Epithelial cell of proximal tubule (primary cell): ENCODE measurements around the gene DCUN1D5. TPM values are rescaled to one million over a fixed set of nuclear protein-coding genes. Genes with fewer than 3 reads are reported as not detected.
A peak's percentile ranks its signal among the peaks of the same experiment; 100 is the strongest.

ENCODE experiments used
- DNase-seq: peaks from one replicate; pipeline ENCODE4 v3.0.0-alpha.2; 2011; ENCODE audit warnings: low read depth
- H3K4me3 ChIP-seq: 2 replicates; pipeline ENCODE4 v1.5.1; 2011; ENCODE audit warnings: low read depth, mild to moderate bottlenecking, low read length
- total RNA-seq: library from RNA; depleted of rRNA; stranded (reverse); fragments of >200 nt; gene quantifications from 2 replicates; pipeline ENCODE4 v1.2.3, GENCODE V29; 2015
- TF ChIP-seq, protein P1 (sequence below): conservative IDR thresholded peaks from 2 replicates; pipeline ENCODE4 v1.5.1; 2012; ENCODE audit warnings: low read depth, mild to moderate bottlenecking, low read length

The DCUN1D5 gene
- 66.5 and 112 TPM in 2 replicates for total RNA-seq

DNA sequence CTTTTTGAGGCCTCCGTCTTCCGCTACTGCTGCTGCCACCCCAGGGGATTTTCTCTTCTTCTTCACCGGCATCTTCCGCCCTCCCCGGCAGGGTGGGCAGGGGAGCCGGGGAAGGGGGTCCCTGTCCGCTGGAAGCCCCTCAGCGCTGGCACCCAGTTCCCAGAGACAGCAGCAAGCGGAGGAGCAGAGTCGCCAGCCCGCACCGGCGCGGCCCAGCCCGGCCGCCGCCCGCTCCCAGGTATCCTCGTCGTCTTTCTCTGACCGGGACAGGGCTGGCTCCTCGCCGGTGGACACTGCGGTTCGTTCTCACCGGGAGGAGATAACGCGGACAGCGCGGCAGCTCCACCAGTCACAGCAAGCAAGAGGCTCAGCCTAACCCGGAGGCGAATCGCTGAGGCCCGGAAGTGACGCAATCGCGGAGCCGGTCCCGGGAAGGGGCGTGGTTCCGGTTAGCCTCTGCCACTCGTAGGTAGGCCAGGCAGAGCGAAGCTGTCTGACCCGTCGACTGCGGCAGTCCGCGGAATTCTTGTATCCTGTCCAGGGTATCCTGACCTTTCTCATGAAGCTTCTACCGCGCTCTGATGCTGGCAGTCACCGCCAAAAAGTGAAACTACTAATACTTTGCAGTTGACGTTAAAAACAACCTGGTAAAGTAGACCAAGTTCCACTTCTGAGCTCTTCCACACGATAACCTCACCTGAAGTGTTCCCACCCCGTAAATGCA is at the start of gene DCUN1D5:
TSS of gene DCUN1D5 (minus strand) at position 360 of the 724 bp plus-strand sequence. CDS start at position 72, 288 bp downstream.
- peak; percentile 64 for DNase-seq
- TF ChIP-seq, protein P1, sequence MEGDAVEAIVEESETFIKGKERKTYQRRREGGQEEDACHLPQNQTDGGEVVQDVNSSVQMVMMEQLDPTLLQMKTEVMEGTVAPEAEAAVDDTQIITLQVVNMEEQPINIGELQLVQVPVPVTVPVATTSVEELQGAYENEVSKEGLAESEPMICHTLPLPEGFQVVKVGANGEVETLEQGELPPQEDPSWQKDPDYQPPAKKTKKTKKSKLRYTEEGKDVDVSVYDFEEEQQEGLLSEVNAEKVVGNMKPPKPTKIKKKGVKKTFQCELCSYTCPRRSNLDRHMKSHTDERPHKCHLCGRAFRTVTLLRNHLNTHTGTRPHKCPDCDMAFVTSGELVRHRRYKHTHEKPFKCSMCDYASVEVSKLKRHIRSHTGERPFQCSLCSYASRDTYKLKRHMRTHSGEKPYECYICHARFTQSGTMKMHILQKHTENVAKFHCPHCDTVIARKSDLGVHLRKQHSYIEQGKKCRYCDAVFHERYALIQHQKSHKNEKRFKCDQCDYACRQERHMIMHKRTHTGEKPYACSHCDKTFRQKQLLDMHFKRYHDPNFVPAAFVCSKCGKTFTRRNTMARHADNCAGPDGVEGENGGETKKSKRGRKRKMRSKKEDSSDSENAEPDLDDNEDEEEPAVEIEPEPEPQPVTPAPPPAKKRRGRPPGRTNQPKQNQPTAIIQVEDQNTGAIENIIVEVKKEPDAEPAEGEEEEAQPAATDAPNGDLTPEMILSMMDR = no peak
- H3K4me3 ChIP-seq = peak within 1 kb of the TSS; percentile 86

DNA sequence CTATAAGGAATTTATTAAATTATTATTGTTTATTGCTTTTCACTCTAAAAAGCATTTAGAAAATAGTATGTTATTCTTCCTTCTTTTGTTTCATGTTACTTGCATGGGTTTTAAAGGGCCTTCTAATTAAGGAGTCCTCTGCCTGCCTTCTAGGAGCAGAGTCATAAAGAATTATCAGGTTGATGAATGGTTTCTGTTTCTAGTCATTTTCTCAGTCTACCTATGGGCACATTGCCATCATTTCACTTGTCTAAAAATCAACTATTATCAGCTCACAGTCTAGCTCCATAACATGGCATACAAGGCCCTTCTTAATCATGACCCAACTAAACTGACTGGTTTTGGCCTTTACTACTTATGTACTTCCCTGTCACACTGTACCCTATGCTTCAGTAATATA is 33.5 kb upstream of the DCUN1D5 start:
- no peak for DNase-seq
- TF ChIP-seq, protein P1 = no peak
- no peak overlapping the region for H3K4me3 ChIP-seq

- TF ChIP-seq, protein P1 = no peak
- H3K4me3 ChIP-seq = no peak overlapping the region
- DNase-seq = no peak
Observed at GRCh38 chr11:103114836-103115235, 22.9 kb upstream of the DCUN1D5 start.

DNA sequence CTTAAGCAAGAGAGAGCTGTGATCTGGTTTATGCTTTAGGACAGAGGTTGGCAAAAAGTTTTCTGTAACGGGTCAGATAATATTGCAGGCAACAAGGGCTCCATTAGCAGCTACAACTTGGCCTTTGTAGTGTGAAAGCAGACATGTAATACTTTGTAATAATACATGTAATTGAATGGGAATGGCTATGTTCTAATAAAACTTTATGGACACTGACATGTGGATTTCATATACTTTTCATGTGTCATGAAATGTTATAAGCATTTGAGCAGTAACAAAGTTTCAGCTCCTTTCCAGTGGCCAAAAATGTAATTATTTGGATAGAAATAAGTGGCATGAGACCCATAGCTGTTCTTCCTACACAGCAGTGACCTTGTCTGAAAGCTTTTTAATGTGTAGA is 20.4 kb upstream of the DCUN1D5 start:
- no peak overlapping the region for H3K4me3 ChIP-seq
- TF ChIP-seq, protein P1 = no peak
- DNase-seq = no peak

GRCh38 chr11:103111400-103111799 is 19.4 kb upstream of the DCUN1D5 start:
- no peak overlapping the region for H3K4me3 ChIP-seq
- TF ChIP-seq, protein P1 = no peak
- DNase-seq = no peak

DNA sequence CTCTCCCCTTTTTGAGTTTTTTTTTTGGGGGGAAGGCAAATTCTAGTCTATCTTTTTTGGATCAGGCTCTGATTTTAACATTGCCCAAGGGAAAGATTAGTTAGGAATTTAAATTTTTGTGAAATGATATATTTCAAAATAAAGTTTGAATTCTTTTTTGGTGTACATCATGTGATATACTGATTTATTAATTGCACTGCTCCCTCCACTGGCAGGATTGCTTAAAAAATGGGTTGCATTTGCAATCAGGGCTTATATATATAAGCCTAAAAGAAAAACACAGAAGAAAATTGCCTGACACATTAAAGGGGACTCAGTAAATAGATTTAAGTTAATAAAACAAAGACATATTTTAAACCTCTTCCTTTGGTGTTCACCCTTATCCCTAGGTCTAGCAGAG is 18.4 kb upstream of the DCUN1D5 start:
- H3K4me3 ChIP-seq = peak overlapping the region; percentile 60
- no peak for DNase-seq
- TF ChIP-seq, protein P1 = peak; percentile 32
